Body of pancreas (tissue), 4 donors: ENCODE results near the gene KCNAB1. TPM values are rescaled to one million over a fixed set of nuclear protein-coding genes. Genes with fewer than 3 reads are reported as not detected.

Experiments used
- ATAC-seq: fragments of 150-250 bp; one replicate; pipeline ENCODE4 v1.9.1; 2016
- DNase-seq, 4 donors: peaks; one replicate each; pipeline ENCODE4 v3.0.0-alpha.2; 2019
- H3K27ac ChIP-seq, 4 donors: fragments of 200-600 bp; sonication (generic); 1 replicate in 3 of 4; 2 replicates in 1 of 4; pipeline versions ENCODE4 v1.5.1 to v1.6.1; 2016 to 2019; ENCODE audit warnings: mild to moderate bottlenecking in 1 of 4, mixed read lengths in 1 of 4, moderate library complexity in 1 of 4
- H3K27me3 ChIP-seq, 2 donors: fragments of 200-600 bp; sonication (generic); one replicate each; pipeline ENCODE4 v1.6.0; 2016; ENCODE audit warnings: mild to moderate bottlenecking in 1 of 2
- H3K36me3 ChIP-seq, 2 donors: fragments of 200-600 bp; sonication (generic); replicated peaks in 1 of 2; 2 replicates each; pipeline ENCODE4 v1.5.1; 2016; ENCODE audit warnings: low read depth in 2 of 2; ENCODE audit not compliant: insufficient read depth in 1 of 2
- H3K4me1 ChIP-seq: fragments of 200-600 bp; sonication (generic); one replicate; pipeline ENCODE4 v1.6.0; 2016
- H3K4me3 ChIP-seq, 2 donors: fragments of 200-600 bp; sonication (generic); 1 replicate in 1 of 2; 2 replicates in 1 of 2; pipeline ENCODE4 v1.5.1; 2016 to 2019
- H3K9me3 ChIP-seq, 3 donors: fragments of 200-600 bp; sonication (generic); 1 replicate in 2 of 3; 2 replicates in 1 of 3; pipeline ENCODE4 v1.5.1; 2016
- POLR2A ChIP-seq, 3 donors: fragments of 450-650 bp; IDR thresholded peaks; one replicate each; pipeline ENCODE4 v1.6.1; 2016; ENCODE audit warnings: antibody characterized with exemption in 3 of 3, mild to moderate bottlenecking in 2 of 3
- WGBS, 2 donors: methylation state at CpG; one replicate each; pipeline ENCODE4 v1.1.5; 2017; 5-methylcytosine and 5-hydroxymethylcytosine counted together
- intact Hi-C: fragments of 100-400 bp; cut with DNase I; formaldehyde crosslinking; loops from one replicate; pipeline ENCODE4 v1.15.1; 2023
- total RNA-seq, 2 donors: library from RNA; depleted of rRNA; stranded (reverse); fragments of >200 nt; gene quantifications; one replicate each; pipeline ENCODE4 v1.1.0, GENCODE V29; 2016
- TF ChIP-seq, protein P1 (sequence below), 7 experiments: fragments of 450-650 bp in 4 of 7; fragments of 200-600 bp in 3 of 7; sonication (generic) in 3 of 7; IDR thresholded peaks; one replicate each; pipeline ENCODE4 v1.5.1; 2016 to 2019; ENCODE audit warnings: antibody characterized with exemption in 7 of 7

Gene KCNAB1
- total RNA-seq, 2 donors from 2014 or later, result 5.2 to 5.3 TPM

DNA sequence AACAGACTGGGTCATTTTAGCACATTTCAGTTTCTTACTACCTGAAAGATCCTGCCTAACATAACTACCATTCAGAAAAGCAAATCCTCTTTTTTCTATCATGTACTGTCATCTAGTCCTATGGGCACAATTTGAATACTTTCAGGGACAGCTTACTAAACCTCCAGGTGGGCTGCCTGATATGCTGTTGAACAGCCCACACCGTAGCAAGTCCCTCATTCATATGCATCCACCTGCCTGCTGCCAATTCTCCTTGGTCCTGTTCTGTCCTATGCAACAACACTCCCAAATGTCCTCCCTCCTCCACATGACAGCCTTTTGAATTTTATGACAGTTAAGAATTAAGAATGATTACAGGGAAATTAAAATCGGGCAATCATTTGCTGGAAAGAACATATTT is 137.9 kb downstream of the KCNAB1 start:
- no peak overlapping the region for H3K27ac ChIP-seq
- no peaks in the 10 kb centered on the region for H3K36me3 ChIP-seq
- ATAC-seq (no peak), DNase-seq (no peak)
- H3K9me3 ChIP-seq, result no peaks in the 10 kb centered on the region
- H3K27me3 ChIP-seq, result no peaks in the 10 kb centered on the region
- H3K4me1 ChIP-seq, result no peaks in the 10 kb centered on the region
- TF ChIP-seq, protein P1, sequence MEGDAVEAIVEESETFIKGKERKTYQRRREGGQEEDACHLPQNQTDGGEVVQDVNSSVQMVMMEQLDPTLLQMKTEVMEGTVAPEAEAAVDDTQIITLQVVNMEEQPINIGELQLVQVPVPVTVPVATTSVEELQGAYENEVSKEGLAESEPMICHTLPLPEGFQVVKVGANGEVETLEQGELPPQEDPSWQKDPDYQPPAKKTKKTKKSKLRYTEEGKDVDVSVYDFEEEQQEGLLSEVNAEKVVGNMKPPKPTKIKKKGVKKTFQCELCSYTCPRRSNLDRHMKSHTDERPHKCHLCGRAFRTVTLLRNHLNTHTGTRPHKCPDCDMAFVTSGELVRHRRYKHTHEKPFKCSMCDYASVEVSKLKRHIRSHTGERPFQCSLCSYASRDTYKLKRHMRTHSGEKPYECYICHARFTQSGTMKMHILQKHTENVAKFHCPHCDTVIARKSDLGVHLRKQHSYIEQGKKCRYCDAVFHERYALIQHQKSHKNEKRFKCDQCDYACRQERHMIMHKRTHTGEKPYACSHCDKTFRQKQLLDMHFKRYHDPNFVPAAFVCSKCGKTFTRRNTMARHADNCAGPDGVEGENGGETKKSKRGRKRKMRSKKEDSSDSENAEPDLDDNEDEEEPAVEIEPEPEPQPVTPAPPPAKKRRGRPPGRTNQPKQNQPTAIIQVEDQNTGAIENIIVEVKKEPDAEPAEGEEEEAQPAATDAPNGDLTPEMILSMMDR (IDR thresholded peaks at IDR 0.05), result no peak
- no peak for TF ChIP-seq POLR2A (IDR thresholded peaks at IDR 0.05)
- 65 to 67% methylated on average over 2 of the region's 2 CpGs for WGBS, 2 donors
- intact Hi-C loops, result no loop called here
- no peak overlapping the region for H3K4me3 ChIP-seq

DNA sequence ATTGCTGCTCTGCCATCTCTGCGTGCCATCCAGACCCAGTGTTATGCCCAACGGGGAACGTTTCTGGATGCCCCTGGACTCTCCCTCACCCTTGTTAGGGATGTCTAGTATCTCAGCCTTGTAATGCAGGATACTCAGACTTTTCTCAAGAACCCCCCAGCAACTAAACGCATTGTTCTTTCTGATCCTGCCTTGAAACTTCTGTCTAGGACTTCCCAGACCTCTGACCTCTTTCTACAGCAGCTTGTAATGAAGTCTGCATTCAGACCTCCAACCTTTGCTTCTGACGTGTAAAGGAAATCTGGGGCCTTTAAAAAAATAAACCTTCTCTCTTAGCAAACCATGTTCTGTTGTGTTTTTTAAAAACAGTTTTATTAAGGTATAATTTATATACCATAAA is 139.5 kb downstream of the KCNAB1 start:
- 66 to 71% methylated on average over 5 of the region's 5 CpGs for WGBS, 2 donors
- intact Hi-C loops, result no loop called here
- H3K4me3 ChIP-seq, result no peak overlapping the region
- DNase-seq (no peak), ATAC-seq (no peak)
- H3K36me3 ChIP-seq, result no peaks in the 10 kb centered on the region
- no peak overlapping the region for H3K27ac ChIP-seq
- no peaks in the 10 kb centered on the region for H3K9me3 ChIP-seq
- H3K27me3 ChIP-seq, result no peaks in the 10 kb centered on the region
- no peaks in the 10 kb centered on the region for H3K4me1 ChIP-seq
- TF ChIP-seq POLR2A (IDR thresholded peaks at IDR 0.05), result no peak
- TF ChIP-seq, protein P1 (IDR thresholded peaks at IDR 0.05), result no peak

- intact Hi-C loops, result no loop called here
- TF ChIP-seq, protein P1 (IDR thresholded peaks at IDR 0.05), result no peak
- no peak for TF ChIP-seq POLR2A (IDR thresholded peaks at IDR 0.05)
- Histone ChIP-seq H3K36me3 (no peaks in the 10 kb centered on the region), H3K9me3 (no peaks in the 10 kb centered on the region), H3K27me3 (no peaks in the 10 kb centered on the region), H3K4me1 (no peaks in the 10 kb centered on the region), H3K4me3 (no peak overlapping the region), H3K27ac (no peak overlapping the region)
- ATAC-seq, result no peak
- WGBS, 2 donors, result 90 to 95% methylated on average over 1 of the region's 1 CpG
- DNase-seq, result no peak
These were observed 140.0 kb downstream of the KCNAB1 start for GRCh38 chr3:156260331-156260730.

DNA sequence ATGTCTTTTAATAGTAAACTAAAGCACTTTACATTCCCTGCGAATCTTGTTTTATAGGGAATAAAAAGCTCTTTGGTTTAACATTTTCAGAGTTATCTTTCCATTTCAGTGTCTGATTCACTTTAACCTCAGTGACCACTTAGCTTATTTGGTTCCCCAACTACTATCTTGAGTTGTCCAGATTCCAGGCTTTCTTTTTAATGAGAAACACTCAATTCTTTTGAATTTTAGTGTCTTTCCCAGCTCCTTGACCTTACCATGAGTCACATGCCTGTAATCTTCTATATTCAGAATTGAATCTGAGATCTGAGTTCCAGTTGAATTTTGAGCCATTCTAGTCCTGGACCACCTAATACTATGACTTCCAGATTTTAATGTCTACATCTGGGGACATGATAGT is 144.4 kb downstream of the KCNAB1 start:
- Histone ChIP-seq H3K27me3 (no peaks in the 10 kb centered on the region), H3K4me1 (no peaks in the 10 kb centered on the region), H3K27ac (no peak overlapping the region), H3K4me3 (no peak overlapping the region), H3K36me3 (no peaks in the 10 kb centered on the region), H3K9me3 (no peaks in the 10 kb centered on the region)
- WGBS, 2 donors, result 83 to 88% methylated on average over 1 of the region's 1 CpG
- ATAC-seq (no peak), DNase-seq (no peak)
- intact Hi-C loops, result no loop called here
- TF ChIP-seq, protein P1 (IDR thresholded peaks at IDR 0.05), result no peak
- TF ChIP-seq POLR2A (IDR thresholded peaks at IDR 0.05), result no peak

DNA sequence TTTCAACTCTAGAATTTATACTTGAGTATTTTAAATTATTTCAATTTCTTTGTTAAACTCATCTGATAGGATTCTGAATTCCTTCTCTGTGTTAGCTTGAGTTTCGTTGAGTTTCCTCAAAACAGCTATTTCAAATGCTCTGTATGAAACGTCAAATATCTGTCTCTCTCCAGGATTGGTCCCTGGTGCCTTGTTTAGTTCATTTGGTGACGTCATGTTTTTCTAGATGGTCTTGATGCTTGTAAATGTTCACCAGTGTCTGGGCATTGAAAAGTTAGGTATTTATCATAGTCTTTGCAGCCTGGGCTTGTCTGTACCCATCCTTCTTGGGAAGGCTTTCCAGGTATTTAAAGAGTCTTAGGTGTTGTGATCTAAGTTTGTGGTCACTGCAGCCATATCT is 151.1 kb downstream of the KCNAB1 start:
- ATAC-seq (no peak), DNase-seq (no peak)
- H3K27me3 ChIP-seq, result no peaks in the 10 kb centered on the region
- H3K27ac ChIP-seq, result no peak overlapping the region
- H3K9me3 ChIP-seq, result no peaks in the 10 kb centered on the region
- no peaks in the 10 kb centered on the region for H3K4me1 ChIP-seq
- intact Hi-C loops, result no loop called here
- WGBS, 2 donors, result 74 to 75% methylated on average over 3 of the region's 3 CpGs
- no peak overlapping the region for H3K4me3 ChIP-seq
- no peaks in the 10 kb centered on the region for H3K36me3 ChIP-seq
- TF ChIP-seq, protein P1 (IDR thresholded peaks at IDR 0.05), result no peak
- TF ChIP-seq POLR2A (IDR thresholded peaks at IDR 0.05), result no peak
